GM18873 (cell line): ENCODE results near the gene R3HCC1L.
"Not testable (repeated sequence)": the region's sequence is repeated elsewhere in the genome, so short reads cannot be mapped to it uniquely, and the experiment has no call there.

Experiments
- ATAC-seq: cut with Tn5 transposase; IDR thresholded peaks from one replicate; pipeline ENCODE4 v1.9.1; 2021; ENCODE audit warnings: mild to moderate bottlenecking, moderate library complexity, moderate number of reproducible peaks; ENCODE audit not compliant: unreplicated experiment, low FRiP score

The R3HCC1L gene

DNA sequence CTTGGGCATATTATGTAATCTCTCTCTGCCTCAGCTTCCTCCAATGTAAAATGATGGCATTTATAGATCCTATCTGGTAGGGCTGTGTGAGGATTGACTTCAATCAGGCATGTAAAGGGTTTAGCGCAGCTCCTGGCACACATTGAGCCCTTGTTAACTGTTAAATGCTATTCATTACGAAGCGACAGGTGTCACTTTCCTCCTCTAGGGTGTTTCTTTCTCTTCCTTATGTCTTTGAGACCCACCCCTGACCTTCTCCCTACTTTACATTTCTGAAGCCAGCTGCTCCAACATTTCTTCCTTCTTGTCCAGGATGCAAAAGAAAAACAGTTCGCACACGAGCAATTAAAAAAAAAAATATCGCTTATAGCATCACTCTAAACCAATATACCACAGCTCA, 5.7 kb upstream of the R3HCC1L start:
- ATAC-seq: no peak

DNA sequence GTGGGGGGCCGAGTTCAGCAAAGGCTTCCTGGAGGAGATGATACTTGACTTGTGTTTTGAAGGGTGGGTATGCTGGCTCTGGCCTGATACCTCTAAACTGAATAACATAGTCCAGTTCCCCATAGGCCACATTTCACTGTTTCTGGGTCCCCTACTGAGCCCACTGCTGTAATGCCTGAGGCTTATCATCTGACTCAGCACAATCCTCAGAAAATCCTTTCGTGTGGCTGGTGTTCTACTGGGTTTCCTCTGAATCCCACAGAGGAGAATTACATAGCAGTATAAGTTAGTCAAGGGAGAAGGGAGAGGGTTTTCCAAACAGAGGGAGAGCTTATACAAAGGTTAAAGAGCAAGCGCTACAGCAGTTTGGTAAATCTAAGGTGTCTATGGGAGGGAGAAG, 2.8 kb upstream of the R3HCC1L start:
- ATAC-seq: no peak

DNA sequence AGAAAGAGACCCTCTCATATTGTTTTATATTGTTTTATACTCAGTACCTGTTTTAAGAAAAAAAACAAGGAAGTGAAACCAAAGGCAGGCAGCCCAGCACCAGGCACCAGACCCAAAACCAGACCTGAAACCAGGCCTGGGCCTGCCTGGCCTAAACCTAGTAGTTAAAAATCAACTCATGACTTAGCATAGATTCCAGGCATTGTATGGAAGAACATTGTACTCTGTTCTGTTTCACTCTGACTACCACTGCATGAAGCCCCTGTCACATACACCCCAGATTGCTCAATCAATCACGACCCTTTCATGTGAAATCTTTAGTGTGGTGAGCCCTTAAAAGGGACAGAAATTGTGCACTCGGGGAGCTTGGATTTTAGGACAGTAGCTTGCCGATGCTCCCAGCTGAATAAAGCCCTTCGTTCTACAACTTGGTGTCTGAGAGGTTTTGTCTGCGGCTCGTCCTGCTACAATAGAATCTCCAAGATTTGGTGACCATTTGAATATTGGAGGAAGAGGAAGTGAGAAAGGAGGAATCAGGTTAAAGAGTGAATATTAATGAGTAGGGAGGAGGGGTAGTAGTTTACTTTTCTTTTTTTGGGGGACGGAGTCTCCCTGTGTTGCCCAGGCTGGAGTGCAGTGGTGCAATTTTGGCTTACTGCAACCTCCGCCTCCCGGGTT, 1.2 kb upstream of the R3HCC1L start:
- peak; percentile 65 for ATAC-seq

DNA sequence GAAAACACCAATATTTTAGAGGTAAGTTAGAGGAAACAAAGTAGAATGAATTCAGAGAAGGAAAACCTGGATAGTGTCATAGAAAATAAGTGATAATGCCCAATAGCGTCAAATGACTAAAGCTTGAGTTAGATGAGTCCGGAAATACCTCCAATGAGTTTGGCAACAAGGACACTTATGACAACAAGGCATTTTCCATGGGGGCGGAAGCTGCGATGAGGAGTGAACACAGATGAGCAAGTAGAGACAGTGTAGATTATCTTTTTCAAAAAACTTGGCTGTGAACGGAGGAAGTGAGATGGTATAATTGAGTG, 383 bp upstream of the R3HCC1L start:
- ATAC-seq: no peak

DNA sequence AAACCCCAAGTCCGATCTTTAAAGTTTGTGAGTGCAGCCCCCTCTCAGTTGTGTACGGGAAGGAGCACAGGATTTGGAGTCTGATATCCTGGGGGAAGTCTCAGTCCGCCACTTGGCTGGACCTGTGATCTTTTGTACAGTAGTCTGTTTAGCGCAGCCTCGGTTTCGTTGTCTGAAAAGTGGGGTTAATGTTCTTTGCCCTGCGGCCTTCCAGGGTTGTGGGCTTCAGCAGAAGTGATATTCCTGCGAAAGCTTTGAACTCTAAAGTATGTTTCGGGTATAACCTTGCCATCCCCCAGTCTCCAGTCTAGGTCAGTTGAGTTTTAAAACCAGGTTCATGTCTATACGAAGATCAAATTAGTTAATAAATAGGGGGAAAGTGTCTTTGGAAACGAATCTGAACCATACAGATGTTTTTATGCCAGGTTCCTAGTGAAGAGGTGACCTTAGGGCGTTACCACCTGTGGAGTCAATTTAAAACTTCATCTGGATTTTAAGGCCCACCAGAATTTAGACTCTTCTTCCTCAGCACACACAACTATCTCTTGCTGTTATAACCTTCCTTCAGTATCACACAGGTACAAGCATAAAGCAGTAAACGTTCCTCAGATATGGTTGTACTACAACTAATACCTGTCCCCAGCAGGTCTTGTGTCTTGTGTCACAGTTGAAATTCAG, 904 bp downstream of the R3HCC1L start:
- ATAC-seq: no peak

DNA sequence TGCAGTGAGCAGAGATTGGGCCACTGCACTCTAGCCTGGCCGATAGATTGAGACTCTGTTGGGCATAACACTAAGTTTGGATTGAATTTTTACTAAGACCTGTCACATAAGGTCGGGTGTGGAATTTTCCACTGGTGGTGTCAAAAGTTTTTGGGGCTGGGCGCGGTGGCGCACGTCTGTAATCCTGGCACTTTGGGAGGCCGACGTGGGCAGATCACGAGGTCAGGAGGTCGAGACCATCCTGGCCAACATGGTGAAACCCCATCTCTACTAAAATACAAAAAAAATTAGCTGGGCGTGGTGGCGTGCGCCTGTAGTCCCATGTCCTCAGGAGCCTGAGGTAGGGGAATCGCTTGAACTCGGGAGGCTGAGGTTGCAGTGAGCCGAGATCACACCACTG, 2.3 kb downstream of the R3HCC1L start:
- not testable (repeated sequence) for ATAC-seq

DNA sequence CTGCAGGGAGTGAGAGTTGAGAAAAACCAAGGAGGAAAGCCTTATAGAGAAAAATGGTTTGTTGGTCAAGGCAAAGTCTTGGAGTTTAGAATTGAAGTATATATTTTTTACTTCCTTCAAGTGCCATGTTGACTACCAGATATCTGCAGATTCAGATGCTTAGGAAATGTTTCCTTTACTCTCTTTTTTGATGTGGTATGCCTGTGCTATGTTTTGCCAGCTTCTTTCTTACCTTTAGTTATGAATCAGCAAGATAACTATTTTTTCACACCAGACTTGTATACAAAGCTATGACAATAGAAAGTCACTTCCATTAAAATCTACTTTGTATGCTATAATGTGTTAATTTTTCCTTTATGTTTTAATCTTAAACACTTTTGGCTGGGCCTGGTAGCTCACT, 3.6 kb downstream of the R3HCC1L start:
- ATAC-seq: no peak

DNA sequence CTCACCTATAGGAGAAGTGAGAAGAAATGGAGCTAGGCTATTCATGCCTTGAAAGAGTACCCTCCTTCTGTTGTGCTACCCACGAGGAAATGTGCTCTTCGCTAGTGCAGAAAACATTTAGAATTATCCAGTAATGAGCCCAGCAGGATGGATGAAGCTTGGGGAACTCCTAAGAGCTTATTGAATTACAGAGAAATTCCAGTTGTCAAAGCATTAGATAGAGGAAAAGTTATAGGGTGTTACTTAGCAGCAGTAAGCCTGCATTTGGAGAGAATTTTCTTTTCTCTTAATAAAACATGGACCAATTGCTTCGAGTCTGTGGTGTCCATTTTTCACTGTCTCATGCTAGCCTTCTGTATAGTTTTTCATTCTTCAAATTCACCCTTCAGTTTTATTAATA, 5.0 kb downstream of the R3HCC1L start:
- no peak for ATAC-seq

DNA sequence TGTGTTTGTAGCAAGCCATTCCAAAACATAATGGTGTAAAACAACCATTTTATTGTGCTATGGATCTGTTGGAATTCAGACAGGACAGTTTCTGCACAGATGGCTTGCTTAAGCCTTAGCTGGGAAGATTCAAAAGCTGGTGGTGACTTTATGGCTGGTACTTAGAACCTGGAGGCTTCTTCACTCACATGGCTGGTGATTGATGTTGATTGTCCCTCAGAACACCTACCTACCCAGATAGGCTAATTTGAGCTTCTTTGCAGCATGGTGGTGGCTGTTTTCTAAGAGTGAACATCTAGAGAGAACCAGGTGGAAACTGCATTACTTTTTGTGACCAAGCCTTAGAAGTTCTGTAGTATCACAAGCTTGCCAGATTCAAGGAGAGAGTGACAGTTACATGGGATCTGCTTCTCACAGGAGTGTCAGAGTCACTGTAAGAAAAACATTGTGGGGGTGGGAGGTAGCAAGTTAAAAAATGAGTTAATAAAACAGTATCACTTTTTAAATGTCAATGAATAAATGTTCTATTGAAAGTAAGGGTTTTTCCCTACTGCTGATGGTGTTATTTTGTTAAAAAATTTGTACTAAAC, 7.1 kb downstream of the R3HCC1L start:
- ATAC-seq: no peak

DNA sequence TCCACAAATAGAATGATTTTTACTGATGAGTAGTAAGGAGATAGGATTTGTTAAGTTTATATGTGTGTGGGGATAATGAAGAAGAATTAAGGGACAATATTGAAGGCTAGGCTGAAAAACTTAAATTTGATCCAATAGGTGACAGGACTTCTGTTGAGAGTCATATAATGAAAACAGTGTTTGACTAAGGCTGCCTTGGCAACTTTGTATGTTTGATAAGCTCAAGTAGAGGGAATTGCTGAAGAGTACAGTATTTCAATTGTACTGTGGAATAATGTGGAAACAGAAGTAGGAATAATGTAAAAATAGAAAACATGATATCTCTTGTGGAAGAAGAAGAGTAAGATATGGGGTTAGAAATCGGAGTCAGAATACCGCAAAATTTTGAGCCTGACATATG, 10.5 kb downstream of the R3HCC1L start:
- no peak for ATAC-seq

DNA sequence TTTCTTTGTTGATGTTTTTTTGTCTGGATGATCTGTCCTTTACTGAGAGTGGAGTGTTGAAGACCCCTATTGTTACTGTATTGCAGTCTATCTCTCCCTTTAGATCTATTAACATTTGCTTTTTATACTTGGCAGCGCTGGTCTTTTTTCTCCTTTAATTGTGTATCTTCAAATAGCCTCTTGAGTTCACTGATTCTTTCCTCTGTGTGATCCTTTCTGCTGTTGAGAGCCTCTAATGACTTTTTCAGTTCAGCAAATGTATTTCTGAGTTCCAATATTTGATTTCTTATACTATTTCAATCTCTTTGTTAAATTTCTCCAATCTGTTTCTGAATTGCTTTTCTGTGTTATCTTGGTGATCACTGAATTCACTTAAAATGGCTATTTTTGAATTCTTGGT, 15.4 kb downstream of the R3HCC1L start:
- ATAC-seq: no peak

DNA sequence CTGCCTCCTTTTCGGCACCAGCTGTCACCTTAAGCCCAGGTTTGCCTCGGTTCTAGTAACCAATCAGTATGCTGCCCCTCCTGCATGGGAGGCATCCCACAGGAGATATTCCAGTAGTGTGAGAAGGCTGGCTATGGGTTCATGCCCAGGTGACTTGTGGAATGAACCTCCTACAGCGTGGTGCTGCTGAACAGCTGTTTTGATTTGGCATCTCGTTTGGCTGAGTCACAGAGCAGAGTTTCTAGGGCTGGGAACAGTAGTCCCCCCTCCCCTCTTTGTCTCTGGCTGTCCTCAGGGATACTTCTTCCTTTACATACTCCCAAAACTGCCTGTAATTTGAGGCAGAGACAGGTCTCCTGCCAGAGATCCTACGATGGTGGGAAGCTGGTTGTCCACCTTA, 16.1 kb downstream of the R3HCC1L start:
- ATAC-seq: no peak

DNA sequence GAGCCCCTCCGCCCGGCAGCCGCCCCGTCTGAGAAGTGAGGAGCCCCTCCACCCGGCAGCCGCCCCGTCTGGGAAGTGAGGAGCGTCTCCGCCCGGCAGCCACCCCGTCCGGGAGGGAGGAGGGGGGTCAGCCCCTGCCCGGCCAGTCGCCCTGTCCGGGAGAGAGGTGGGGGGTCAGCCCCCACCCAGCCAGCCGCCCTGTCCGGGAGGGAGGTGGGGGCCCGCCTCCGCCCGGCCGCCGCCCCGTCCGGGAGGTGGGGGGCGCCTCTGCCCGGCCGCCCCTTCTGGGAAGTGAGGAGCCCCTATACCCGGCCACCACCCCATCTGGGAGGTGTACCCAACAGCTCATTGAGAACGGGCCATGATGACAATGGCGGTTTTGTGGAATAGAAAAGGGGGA, 18.3 kb downstream of the R3HCC1L start:
- ATAC-seq: not testable (repeated sequence)

DNA sequence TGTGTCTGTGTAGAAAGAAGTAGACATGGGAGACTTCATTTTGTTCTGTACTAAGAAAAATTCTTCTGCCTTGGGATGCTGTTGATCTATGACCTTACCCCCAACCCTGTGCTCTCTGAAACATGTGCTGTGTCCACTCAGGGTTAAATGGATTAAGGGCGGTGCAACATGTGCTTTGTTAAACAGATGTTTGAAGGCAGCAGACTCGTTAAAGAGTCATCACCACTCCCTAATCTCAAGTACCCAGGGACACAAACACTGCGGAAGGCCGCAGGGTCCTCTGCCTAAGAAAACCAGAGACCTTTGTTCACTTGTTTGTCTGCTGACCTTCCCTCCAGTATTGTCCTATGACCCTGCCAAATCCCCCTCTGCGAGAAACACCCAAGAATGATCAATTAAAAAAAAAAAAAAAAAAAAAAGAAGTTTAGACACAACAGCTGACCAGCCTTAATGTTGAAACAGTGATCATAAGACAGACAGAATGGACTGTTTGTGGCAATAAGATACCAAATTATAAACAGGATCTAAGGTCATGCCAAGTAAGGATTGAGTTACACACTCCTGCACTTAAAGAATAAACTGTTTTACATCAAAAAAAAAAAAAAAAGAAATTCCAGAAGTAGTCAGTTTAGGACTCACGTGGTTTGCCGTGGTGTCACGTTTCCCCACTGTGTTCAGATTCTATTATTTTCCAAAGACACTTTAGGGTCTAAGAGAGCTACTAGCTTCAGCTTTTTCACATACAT, 18.9 kb downstream of the R3HCC1L start:
- ATAC-seq: not testable (repeated sequence)

DNA sequence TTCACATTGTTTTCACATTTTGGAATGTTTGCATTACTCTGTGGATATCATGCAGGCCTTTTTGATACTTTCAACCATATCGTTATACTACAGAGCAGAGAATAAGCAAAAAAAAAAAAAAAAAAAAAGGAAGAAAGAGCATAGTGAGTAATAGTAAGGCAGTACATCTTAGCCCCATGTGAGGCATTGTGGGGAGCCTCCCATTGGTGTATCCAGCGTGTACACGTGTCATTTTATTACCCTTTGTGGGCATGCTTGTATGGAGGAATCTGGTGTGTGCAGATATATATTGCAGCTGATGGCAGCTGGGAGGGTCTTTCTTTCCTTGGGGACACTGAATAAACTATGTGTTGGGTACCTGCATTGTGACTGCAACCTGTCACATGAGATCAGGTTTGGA, 19.6 kb downstream of the R3HCC1L start:
- no peak for ATAC-seq

DNA sequence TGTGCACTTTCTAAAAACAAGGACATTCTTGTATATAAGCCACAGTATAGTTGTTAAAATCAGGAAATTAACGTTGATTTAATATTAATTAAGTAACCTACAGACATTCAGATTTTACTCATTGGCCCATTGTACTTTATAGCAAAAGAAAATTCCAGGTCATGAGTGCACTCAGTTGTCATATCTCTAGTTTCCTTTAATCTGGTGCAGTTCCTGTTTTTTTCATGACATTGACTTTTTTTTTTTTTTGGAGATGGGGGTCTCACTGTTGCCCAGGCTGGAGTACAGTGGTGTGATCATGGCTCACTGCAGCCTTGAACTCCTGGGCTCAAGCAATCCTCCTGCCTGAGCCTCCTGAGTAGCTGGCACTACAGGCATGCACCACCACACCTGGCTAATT, 24.1 kb downstream of the R3HCC1L start:
- no peak for ATAC-seq

DNA sequence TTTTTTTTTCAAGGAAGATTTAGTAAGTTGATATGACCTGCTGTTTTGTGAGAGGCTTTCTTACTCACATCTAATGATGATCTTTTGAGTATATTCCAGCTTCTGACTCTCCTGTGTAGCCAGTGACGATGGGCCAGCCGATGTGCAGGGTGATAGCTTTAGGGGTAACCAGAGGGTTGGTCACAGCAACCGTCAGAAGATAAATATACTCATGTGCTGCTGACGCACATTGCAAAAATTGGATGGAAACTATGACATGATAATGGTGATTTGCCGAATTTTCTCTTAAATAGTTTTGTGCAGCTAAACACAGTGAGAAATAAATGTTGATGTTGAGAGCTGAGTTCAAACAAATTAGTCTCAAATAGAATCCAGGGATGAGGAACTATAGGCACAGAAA, 29.5 kb downstream of the R3HCC1L start:
- no peak for ATAC-seq

DNA sequence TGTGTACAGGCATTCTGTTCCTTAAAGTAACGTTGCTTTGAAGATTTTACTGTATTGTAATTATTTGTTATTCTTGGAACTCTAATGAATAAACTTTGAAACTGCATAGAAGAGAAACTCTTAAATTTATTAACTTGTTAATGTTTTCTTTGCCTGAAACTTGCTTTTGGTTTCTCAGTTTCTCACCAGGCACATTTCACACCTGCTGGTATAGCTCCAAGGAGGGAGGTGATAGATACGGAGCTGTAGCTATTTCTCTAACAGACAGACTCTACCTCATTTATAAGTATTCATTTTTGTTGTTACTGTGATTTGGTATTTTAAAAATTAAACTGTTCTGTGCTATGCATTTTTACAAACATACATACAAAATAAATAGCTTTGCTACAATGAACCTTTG, 32.7 kb downstream of the R3HCC1L start:
- ATAC-seq: peak; percentile 54

DNA sequence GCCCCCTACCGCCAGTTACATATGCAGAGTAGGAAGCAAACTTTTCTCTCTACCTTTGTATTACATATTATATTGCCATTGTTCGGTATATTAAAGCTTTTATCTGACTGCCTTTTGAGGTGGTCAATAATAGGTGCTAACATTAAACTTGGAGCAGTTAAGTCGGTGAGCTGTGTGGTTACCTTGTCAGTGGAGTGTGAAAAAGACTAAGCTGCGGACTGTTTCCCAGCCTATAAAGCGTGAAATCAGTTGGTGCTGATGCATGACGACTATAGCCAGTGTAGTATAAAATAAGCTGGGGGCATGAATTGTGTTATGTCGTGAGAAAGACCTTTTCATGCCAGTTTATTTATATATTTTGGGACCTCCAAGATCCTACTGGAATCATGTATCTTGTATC, 33.7 kb downstream of the R3HCC1L start:
- ATAC-seq: no peak

DNA sequence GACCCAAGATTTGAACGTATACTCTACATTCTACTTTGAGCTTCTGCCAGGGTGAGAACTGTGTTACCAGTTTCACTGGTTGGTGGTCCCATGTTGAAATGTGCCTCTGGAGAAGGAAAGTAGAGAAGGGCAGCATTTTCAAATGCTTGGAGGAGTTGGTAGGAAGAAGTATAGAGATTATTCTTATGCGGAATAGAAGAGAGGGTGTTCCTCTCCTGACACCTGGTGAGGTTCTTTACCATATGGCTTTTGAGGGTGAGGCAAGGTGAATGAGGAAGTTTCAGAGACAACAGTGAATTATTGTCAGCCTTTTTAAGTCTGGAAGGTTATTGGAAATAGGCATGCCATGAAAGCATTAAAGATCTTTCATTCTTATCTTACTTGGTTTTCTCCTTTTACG, 34.3 kb downstream of the R3HCC1L start:
- no peak for ATAC-seq

DNA sequence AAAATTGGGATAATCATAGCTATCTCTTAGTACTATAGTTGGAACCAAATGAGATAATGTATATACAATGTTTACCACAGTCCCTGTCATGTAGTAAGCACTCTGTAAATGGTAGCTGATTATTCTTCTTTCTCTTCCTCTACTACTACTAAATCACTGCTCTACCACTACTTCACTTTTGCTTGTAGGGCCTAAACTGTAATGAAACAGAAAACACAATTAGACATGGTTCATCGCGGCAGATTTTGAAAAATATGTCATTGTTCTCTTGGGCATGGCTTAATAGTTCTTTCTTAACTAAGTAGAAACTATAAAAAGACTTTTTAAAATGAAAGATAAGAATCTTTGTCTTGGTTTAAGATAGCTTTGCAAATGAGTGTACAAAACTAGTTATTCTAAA, 34.9 kb downstream of the R3HCC1L start:
- no peak for ATAC-seq
